Heart left ventricle (tissue), 16 donors: ENCODE measurements around the gene ZNF837. TPM values are rescaled to one million over a fixed set of nuclear protein-coding genes. Genes with fewer than 3 reads are reported as not detected.

Source experiments
- ATAC-seq, 4 donors: fragments of 200-7000 bp; cut with Tn5 transposase; one replicate each; pipeline ENCODE4 v1.9.1; 2020 to 2022; ENCODE audit warnings: moderate library complexity in 4 of 4, mild to moderate bottlenecking in 3 of 4, moderate number of reproducible peaks in 1 of 4
- DNase-seq, 5 donors: peaks; one replicate each; pipeline ENCODE4 v3.0.0-alpha.2; 2020
- H3K27ac ChIP-seq, 12 donors: fragments of 200-600 bp; sonication (generic) in 4 of 12; one replicate each; pipeline versions ENCODE4 v1.5.0 to v1.8.0; 2016 to 2022; ENCODE audit warnings: mild to moderate bottlenecking in 2 of 12
- H3K27me3 ChIP-seq, 9 donors: fragments of 200-600 bp; sonication (generic) in 2 of 9; one replicate each; pipeline versions ENCODE4 v1.5.1 to v1.8.0; 2016 to 2022; ENCODE audit warnings: mild to moderate bottlenecking in 3 of 9
- H3K36me3 ChIP-seq, 9 donors: fragments of 200-600 bp; sonication (generic) in 2 of 9; one replicate each; pipeline versions ENCODE4 v1.5.0 to v1.8.0; 2018 to 2022; ENCODE audit warnings: mild to moderate bottlenecking in 2 of 9
- H3K4me1 ChIP-seq, 12 donors: fragments of 200-600 bp; sonication (generic) in 4 of 12; one replicate each; pipeline versions ENCODE4 v1.5.0 to v1.8.0; 2016 to 2022; ENCODE audit warnings: mild to moderate bottlenecking in 3 of 12
- H3K4me3 ChIP-seq, 12 donors: fragments of 200-600 bp; sonication (generic) in 4 of 12; one replicate each; pipeline versions ENCODE4 v1.5.0 to v1.8.0; 2017 to 2022; ENCODE audit warnings: mild to moderate bottlenecking in 9 of 12, moderate library complexity in 4 of 12
- H3K9me3 ChIP-seq, 12 donors: fragments of 200-600 bp; sonication (generic) in 4 of 12; one replicate each; pipeline versions ENCODE4 v1.5.0 to v1.8.0; 2016 to 2022; ENCODE audit warnings: mild to moderate bottlenecking in 1 of 12
- POLR2A ChIP-seq, 2 donors: fragments of 450-650 bp; IDR thresholded peaks; one replicate each; pipeline ENCODE4 v1.6.1; 2017; ENCODE audit warnings: antibody characterized with exemption in 2 of 2, mild to moderate bottlenecking in 2 of 2, moderate library complexity in 2 of 2
- WGBS, 4 donors: extraction: QIAGEN DNeasy Blood & Tissue Kit in 2 of 4; methylation state at CpG; one replicate each; pipeline versions ENCODE4 v1.1.5 to v1.1.7; 2013 to 2018; 5-methylcytosine and 5-hydroxymethylcytosine counted together
- intact Hi-C, 10 donors: fragments of 100-400 bp; cut with DNase I; formaldehyde crosslinking; loops; one replicate each; pipeline versions ENCODE4 v1.11.1 to v1.14.2; 2022
- polyA plus RNA-seq, 2 donors: library from polyadenylated mRNA; stranded (reverse); fragments of 200-250 nt; gene quantifications; one replicate each; pipeline ENCODE4 v1.2.3, GENCODE V29; 2013
- total RNA-seq, 9 donors: library from RNA; depleted of rRNA in 2 of 9; stranded (reverse); fragments of >200 nt in 2 of 9; fragmentation: NEBNext Ultra II Directional in 3 of 9; extraction: Animal tissue kit (Norgen Biotek cat#: 25700) in 3 of 9; gene quantifications; one replicate each; pipeline versions ENCODE4 v1.1.0 to v1.2.4, GENCODE V29; 2016 to 2023
- TF ChIP-seq, protein P1 (sequence below), 12 donors: fragments of 200-600 bp; sonication (generic) in 4 of 12; IDR thresholded peaks; one replicate each; pipeline versions ENCODE4 v1.5.0 to v1.8.0; 2018 to 2022; ENCODE audit warnings: antibody characterized with exemption in 12 of 12, mild to moderate bottlenecking in 5 of 12
- donor health status: ischemic (EF 13 %, LVEDD 7.1; RV severe dilation, severe dysfunction).
- donor health status: healthy with polysubstance abuse.
- donor health status: DM: no; HTN: yes; CAD: no.
- donor health status: DM: no; HTN: no; CAD: no.
- donor health status: ischemic (EF 25% LVEDD 6.9; RV normal size, moderate dysfunction).
- donor health status: ischemic (EF 25% LVEDD 5.7; RV mildly dilated, moderate dysfunction).
- donor health status: healthy.
- donor health status: DM: yes; HTN: yes; CAD: no.
- donor health status: ischemic (EF 35%, LVEDD 5.7; RV mildly dilated, moderate dysfunction).
- donor health status: nonischemic (EF 11% LVEDD 7.7; RV severe dilation, severe dysfunction).
- donor health status: DM: yes; HTN: yes; CAD: no.
- donor health status: PGD.
- donor health status: ischemic (EF 29% LVEDD 5.4; RV normal size, mild dysfunction).
- donor health status: nonischemic (EF 23%, LVEDD 6.1; RV moderate dilation, normal function).

Gene ZNF837
- total and polyA plus RNA-seq, 11 donors: 0.17 to 0.75 (median 0.57) TPM; not detected in 2

DNA sequence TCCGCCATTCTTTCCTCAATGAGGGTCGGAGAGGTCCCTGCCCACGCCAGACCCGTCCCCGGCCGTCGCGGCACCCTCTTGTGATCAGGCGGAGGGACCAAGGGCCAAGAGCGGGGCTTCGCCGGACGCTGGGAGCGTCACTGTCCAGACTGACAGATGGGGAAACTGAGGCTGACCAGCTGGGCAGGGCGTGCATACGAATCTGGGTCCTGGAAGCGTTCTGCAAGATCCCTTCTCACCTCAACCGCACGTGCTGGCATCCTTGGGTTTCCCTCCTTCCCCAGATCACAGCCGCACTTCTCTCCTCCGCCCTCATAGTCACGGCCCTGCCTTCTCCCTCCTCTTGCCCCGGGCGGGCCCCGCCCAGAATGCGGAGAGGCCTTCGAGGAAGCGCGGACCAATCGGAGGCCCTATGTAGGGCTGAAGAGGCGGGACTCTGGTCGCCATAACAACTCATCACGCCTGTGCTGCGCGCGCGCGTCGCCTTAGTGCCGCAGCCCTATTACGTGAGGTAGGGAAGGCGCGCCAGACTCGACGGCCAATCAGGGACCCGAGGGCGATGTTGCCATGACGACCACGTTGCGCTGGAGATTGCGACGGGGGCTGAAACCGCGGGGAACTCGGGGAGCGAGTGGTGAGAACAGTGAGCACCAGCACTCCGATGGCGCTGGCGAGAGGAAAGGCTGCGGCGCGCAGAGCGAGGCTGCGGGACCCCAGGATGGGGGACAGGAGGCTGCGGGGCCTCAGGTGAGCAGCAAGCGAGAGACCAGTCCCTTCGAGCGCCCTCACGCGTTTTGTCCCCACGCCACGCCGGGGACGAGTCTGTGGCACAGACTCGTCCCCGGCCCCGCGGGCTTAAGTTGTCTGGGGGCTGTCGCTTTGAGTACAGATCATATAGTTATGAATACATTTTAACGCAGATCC lies 20.3 kb upstream of the ZNF837 start:
- Histone ChIP-seq H3K27me3 (peaks cover 5 to 15% (median 13%) of the 10 kb centered on the region in 9 donors), H3K9me3 (no peaks in the 10 kb centered on the region), H3K4me3 (peak overlapping the region; percentile 48 to 83 (median 64)), H3K36me3 (no peaks in the 10 kb centered on the region), H3K27ac (peak overlapping the region in 9 of 12 donors; percentile 7 to 74 (median 60)), H3K4me1 (peaks cover 3 to 26% (median 13%) of the 10 kb centered on the region in 12 donors)
- ATAC-seq (peak; percentile 98 to 100 (median 100)), DNase-seq (peak; percentile 99 to 100 (median 100))
- WGBS, 4 donors: 1 to 2% (median 2%) methylated on average over 49 to 80 of the region's 80 CpGs
- intact Hi-C loops: loop anchor here in 1 of 10 donors (1.0 to 2.0 kb wide), 2 partner anchors 14 to 20 kb away; partner anchors contain the start of genes RPS5 and ZNF837
- TF ChIP-seq, protein P1, sequence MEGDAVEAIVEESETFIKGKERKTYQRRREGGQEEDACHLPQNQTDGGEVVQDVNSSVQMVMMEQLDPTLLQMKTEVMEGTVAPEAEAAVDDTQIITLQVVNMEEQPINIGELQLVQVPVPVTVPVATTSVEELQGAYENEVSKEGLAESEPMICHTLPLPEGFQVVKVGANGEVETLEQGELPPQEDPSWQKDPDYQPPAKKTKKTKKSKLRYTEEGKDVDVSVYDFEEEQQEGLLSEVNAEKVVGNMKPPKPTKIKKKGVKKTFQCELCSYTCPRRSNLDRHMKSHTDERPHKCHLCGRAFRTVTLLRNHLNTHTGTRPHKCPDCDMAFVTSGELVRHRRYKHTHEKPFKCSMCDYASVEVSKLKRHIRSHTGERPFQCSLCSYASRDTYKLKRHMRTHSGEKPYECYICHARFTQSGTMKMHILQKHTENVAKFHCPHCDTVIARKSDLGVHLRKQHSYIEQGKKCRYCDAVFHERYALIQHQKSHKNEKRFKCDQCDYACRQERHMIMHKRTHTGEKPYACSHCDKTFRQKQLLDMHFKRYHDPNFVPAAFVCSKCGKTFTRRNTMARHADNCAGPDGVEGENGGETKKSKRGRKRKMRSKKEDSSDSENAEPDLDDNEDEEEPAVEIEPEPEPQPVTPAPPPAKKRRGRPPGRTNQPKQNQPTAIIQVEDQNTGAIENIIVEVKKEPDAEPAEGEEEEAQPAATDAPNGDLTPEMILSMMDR (IDR thresholded peaks at IDR 0.05): peak in 3 of 12 donors; percentile 15 to 29 (median 24)
- peak in 1 of 2 donors; percentile 52 for TF ChIP-seq POLR2A (IDR thresholded peaks at IDR 0.05)

DNA sequence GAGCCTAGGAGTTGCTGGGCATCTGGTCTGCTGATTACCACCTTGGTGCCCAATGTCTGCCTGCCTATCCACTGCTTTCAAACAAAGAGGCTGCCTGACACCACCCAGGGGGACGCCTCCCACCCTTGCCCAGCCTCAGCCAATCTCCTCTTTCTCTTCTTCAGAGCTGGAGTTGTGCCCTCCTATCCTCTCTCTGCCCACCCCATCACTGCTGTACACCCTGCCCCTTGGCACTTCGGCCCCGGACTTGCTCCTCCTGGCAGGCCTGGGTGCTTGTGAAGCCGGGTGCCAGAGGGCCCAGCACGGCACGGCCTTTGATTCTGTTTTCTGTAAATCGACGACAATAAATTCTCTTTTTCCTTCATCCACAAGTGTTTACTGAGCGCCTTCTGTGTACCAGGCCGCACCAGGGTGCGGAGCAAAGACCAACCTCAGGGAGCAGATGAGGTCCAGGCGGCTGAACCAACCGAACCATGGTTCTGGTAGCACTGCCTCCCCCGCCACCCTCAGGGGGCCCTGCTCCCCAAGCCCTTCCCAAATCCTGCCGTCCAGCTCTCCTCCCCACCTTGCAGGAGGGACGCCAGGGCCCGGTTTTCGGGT lies 19.6 kb upstream of the ZNF837 start:
- intact Hi-C loops: loop anchor here in 1 of 10 donors (2.0 kb wide), 1 partner anchor 14 kb away; the partner anchor contains the start of gene RPS5
- 56 to 63% (median 59%) methylated on average over 13 to 18 of the region's 18 CpGs for WGBS, 4 donors
- Histone ChIP-seq H3K36me3 (peaks cover 0 to under 1% (median 0%) of the 10 kb centered on the region in 9 donors), H3K27me3 (peaks cover 5 to 22% (median 16%) of the 10 kb centered on the region in 9 donors), H3K9me3 (no peaks in the 10 kb centered on the region), H3K4me1 (peaks cover 3 to 31% (median 14%) of the 10 kb centered on the region in 12 donors), H3K27ac (peak overlapping the region in 6 of 12 donors; percentile 7 to 67 (median 45)), H3K4me3 (peak overlapping the region; percentile 21 to 83 (median 64))
- DNase-seq: no peak
- ATAC-seq: no peak
- TF ChIP-seq, protein P1 (IDR thresholded peaks at IDR 0.05): no peak
- TF ChIP-seq POLR2A (IDR thresholded peaks at IDR 0.05): no peak

- TF ChIP-seq, protein P1 (IDR thresholded peaks at IDR 0.05): no peak
- TF ChIP-seq POLR2A (IDR thresholded peaks at IDR 0.05): no peak
- DNase-seq (no peak), ATAC-seq (no peak)
- peaks cover 0 to 6% (median 1%) of the 10 kb centered on the region in 9 donors for H3K36me3 ChIP-seq
- 91 to 100% (median 99%) methylated on average over 2 to 3 of the region's 3 CpGs for WGBS, 4 donors
- no peak overlapping the region for H3K4me3 ChIP-seq
- H3K27me3 ChIP-seq: peaks cover 5 to 25% (median 16%) of the 10 kb centered on the region in 9 donors
- peaks cover 3 to 31% (median 14%) of the 10 kb centered on the region in 12 donors for H3K4me1 ChIP-seq
- H3K27ac ChIP-seq: no peak overlapping the region
- H3K9me3 ChIP-seq: no peaks in the 10 kb centered on the region
- intact Hi-C loops: loop anchor here in 1 of 10 donors (2.0 kb wide), 1 partner anchor 13 kb away; the partner anchor contains the start of gene RPS5
Observed at GRCh38 chr19:58399903-58400302, 19.1 kb upstream of the ZNF837 start.
